NCI-H446 (cell line): Measurements from ENCODE around the gene RBBP6.
A peak's percentile ranks its signal among the peaks of the same experiment; 100 is the strongest.
"Not testable (repeated sequence)": the region's sequence is repeated elsewhere in the genome, so short reads cannot be mapped to it uniquely, and the experiment has no call there.

ENCODE experiments used
- DNase-seq, 2 experiments: peaks; one replicate each; lab custom pipeline; 2025; lab: John Stamatoyannopoulos, UW

The RBBP6 gene

GRCh38 chr16:24568392-24568791 is 29.0 kb downstream of the RBBP6 start:
- no peak for DNase-seq

- DNase-seq = no peak
These were observed 31.7 kb downstream of the RBBP6 start for GRCh38 chr16:24571096-24571495.

- no peak for DNase-seq
These were observed 32.7 kb downstream of the RBBP6 start for GRCh38 chr16:24572069-24572468.

- no peak for DNase-seq
These were observed 33.8 kb downstream of the RBBP6 start for GRCh38 chr16:24573141-24573540.

- DNase-seq = not testable (repeated sequence)
These were observed 35.4 kb downstream of the RBBP6 start for GRCh38 chr16:24574515-24575485.

GRCh38 chr16:24575791-24576190 is 36.4 kb downstream of the RBBP6 start:
- not testable (repeated sequence) for DNase-seq

GRCh38 chr16:24577167-24577566 is 37.8 kb downstream of the RBBP6 start:
- DNase-seq = no peak

- DNase-seq = peak in 1 of 2 experiments; percentile 4
These were observed 41.3 kb downstream of the RBBP6 start for GRCh38 chr16:24580665-24581064.

- no peak for DNase-seq
These were observed 44.1 kb downstream of the RBBP6 start for GRCh38 chr16:24583494-24583893.

GRCh38 chr16:24589997-24590396 is 50.6 kb downstream of the RBBP6 start:
- DNase-seq = no peak

GRCh38 chr16:24598777-24599437 is 59.5 kb downstream of the RBBP6 start:
- DNase-seq = no peak

- DNase-seq = no peak
These were observed 70.0 kb downstream of the RBBP6 start for GRCh38 chr16:24609417-24609739.

GRCh38 chr16:24609740-24610415 is 70.5 kb downstream of the RBBP6 start:
- DNase-seq = peak; percentile 11 to 53

GRCh38 chr16:24610416-24610755 is 71.0 kb downstream of the RBBP6 start:
- no peak for DNase-seq

GRCh38 chr16:24611310-24611709 is 71.9 kb downstream of the RBBP6 start:
- no peak for DNase-seq

- DNase-seq = no peak
These were observed 73.3 kb downstream of the RBBP6 start for GRCh38 chr16:24612656-24613055.

GRCh38 chr16:24613267-24613666 is 73.9 kb downstream of the RBBP6 start:
- DNase-seq = not testable (repeated sequence)

- no peak for DNase-seq
These were observed 78.1 kb downstream of the RBBP6 start for GRCh38 chr16:24617502-24617901.
